LNCAP (cell line): ENCODE measurements around the gene RAD51D.

ENCODE experiments used
- TF ChIP-seq, protein P1 (sequence below): fragments of 450-650 bp; IDR thresholded peaks from 2 replicates; pipeline ENCODE4 v1.5.1; 2017; ENCODE audit warnings: mild to moderate bottlenecking

RAD51D gene

DNA sequence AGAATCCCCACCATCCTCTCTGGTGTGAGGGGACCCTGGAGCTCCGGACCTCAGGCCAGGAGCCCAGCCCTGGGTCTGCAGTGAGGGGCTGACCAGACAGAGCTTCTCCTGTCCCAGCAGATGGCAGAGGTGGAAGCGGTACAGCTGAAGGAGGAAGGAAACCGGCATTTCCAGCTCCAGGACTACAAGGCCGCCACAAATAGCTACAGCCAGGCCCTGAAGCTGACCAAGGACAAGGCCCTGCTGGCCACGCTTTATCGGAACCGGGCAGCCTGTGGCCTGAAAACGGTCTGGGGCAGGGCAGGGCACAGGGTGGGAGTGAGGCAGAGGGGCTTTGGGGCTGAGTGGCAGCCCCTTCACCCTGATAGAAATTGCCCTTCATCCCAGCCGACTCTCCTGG lies 28.5 kb upstream of the RAD51D start:
- TF ChIP-seq, protein P1, sequence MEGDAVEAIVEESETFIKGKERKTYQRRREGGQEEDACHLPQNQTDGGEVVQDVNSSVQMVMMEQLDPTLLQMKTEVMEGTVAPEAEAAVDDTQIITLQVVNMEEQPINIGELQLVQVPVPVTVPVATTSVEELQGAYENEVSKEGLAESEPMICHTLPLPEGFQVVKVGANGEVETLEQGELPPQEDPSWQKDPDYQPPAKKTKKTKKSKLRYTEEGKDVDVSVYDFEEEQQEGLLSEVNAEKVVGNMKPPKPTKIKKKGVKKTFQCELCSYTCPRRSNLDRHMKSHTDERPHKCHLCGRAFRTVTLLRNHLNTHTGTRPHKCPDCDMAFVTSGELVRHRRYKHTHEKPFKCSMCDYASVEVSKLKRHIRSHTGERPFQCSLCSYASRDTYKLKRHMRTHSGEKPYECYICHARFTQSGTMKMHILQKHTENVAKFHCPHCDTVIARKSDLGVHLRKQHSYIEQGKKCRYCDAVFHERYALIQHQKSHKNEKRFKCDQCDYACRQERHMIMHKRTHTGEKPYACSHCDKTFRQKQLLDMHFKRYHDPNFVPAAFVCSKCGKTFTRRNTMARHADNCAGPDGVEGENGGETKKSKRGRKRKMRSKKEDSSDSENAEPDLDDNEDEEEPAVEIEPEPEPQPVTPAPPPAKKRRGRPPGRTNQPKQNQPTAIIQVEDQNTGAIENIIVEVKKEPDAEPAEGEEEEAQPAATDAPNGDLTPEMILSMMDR: no peak

DNA sequence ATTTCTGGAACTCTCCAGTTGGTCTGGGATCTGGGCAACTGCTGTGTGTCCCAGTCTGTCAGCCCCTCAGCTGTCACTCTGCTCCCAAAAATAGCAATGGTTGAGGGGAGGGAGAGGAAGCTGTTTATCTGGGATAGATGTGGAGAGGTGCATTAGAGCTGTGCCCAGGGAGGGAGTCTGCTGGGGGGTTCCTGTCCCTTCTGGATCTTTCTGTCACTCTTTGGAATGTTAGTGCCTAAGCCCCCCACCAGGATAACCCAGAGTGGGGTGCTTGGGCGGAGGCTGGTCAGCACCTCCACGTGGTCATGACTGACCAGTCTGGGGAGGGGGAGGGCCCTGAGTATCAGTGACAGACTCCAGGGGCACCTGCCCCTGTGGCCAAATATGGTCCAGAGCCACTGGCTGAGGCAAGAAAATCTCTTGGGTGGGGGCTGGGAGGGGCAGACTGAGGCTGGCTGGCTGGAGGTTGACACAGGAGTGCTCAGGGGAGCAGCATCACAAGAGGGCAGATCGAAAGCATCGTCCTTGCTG lies 27.8 kb upstream of the RAD51D start, which contains the start of gene UNC45B:
Gene UNC45B, plus strand, starts transcription at position 443 of the 531 bp plus-strand sequence. CDS start 447 bp downstream, outside the sequence.
- TF ChIP-seq, protein P1: no peak

DNA sequence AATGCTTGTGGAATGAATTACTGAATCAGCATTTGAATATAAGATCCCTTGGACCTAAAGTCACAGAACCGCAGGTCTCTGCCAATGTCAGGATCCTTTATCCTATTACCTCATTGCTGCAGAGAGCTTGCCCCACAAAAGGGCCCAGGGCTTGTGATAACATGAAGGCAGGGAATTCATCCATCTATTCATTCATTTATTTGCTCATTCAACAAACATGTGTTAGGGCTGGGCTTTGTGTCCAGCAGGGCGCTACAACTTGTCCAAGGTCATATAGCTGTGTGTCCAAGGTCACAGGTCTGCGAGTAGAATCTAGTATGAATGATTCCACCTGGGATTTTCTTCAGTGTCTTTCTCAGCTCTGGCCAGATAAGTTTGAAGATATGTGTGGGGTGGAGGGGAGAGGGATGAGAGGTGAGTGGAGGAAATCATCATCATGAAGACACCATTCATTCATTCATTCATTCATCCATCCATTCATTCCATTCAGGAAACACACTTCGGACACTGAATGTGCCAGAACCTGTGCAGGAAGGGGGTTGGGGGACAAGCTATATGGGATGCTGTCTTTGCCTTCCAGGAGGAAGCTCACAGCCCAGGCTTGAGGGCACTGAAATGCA lies 26.7 kb upstream of the RAD51D start:
- TF ChIP-seq, protein P1: no peak

DNA sequence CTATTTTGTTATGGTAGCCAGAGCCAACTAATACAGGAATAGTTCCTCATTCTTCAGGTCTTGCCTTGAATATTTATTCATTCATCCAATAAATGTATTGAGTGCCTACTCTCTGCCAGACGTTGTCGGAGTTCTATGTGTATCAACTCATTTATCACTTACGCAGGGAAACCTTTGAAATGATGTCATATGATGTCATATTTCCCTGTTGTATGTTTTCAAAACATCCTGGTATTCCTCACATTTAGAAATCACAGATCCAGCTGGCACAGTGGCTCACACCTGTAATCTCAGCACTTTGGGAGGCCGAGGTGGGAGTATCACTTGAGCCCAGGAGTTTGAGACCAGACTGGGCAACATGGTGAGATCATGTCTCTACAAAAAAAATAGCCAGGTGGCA lies 25.2 kb upstream of the RAD51D start:
- TF ChIP-seq, protein P1: no peak

DNA sequence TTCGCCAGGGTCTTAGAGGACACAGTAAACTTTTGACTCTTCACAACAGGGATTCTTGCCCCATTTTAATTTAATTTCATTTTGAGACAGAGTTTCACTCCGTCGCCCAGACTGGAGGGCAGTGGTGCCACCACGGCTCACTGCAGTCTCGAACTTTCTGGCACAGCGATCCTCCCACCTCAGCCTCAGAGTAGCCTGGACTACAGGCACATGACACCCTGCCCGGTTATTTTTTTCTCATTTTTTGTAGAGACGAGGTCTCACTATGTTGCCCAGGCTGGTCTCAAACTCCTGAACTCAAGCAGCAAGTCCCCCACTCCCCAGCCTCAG lies 22.8 kb upstream of the RAD51D start:
- TF ChIP-seq, protein P1: 0 out of 2 replicates have a peak, but pooled peaks have one; percentile 4

DNA sequence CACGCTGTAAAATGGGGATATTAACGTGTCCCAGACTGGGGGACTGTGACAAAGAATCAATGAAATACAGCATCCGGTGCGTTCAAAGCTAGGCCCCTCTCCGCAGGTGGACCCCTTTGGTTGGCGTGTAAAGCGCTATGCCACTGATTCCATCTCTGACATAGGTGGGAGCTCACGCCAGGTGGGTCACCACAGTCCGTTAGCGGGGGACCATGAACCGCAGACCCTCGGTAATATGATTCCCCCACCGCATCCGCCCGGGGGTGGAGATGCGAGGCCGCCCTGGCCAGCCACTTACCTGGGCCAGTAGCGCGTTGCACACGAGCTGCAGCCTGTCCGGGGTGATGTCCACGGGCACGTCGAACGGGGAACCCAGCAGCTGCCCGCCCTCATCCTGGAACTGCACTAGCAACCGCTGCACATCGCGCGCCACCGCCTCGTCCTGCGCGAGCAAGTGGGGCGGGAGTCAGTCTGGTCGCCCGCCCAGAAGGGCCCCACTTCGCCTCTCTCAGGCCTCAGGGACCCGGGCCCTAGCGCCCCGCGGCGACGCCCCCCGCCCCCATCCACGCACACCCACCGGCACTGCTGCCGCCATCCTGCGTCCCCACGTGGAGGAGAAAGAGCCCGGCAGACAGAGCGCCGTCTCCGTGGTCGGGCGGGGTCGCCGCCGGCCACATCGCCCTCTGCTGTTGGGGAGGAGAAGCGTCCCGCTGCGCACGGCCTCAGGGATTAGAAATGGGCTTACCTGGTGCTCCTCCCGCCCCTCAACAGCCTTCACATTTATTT lies 22.2 kb upstream of the RAD51D start, which contains the start of gene NLE1:
Gene NLE1, minus strand, starts transcription at position 623 of the 786 bp plus-strand sequence. Its CDS starts 28 bp downstream, at position 595.
- TF ChIP-seq, protein P1: peak; percentile 96

DNA sequence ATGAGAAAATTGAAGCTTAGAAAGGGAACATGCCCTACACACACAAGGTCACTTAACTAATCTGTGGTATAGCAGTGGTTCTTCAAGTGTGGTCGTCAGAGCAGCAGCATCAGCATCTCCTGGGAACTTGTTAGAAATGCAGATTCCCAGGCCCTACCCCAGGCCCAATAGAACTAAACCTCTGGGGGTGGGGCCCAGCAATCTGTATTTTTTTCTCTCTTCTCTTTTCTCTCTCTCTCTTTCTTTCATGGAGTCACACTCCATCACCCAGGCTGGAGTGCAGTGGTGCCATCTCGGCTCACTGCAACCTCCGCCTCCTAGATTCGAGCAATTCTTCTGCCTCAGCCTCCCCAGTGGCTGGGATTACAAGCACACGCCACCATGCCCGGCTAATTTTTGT lies 18.6 kb upstream of the RAD51D start:
- TF ChIP-seq, protein P1: no peak
